Caco-2 (cell line): ENCODE data around the gene BCL6. TPM values are rescaled to one million over a fixed set of nuclear protein-coding genes. Genes with fewer than 3 reads are reported as not detected.

Source experiments
- BruUV-seq: library from RNA; stranded (reverse); fragments of 400-500 nt; replicated peaks from 2 replicates; lab custom pipeline; 2021; lab: Mats Ljungman, UMichigan
- CTCF ChIA-PET: fragments of 300-600 bp; sonication (Branson Sonifier 250); formaldehyde crosslinking; loops from one replicate; lab custom pipeline; 2022; ENCODE audit warnings: antibody characterized with exemption; lab: Charles Lee
- POLR2A ChIA-PET: fragments of 300-600 bp; sonication (Branson Sonifier 250); formaldehyde crosslinking; loops from one replicate; lab custom pipeline; 2022; ENCODE audit warnings: antibody characterized with exemption; lab: Charles Lee
- DNase-seq, 2 experiments: peaks; one replicate each; pipeline versions ENCODE4 v3.0.0 to v3.0.0-alpha.2; 2020 to 2022
- H3K27me3 ChIP-seq: replicated peaks from 2 replicates; pipeline ENCODE4 v1.6.0; 2011; ENCODE audit warnings: low read length; ENCODE audit not compliant: control insufficient read depth, insufficient read depth
- H3K36me3 ChIP-seq: 2 replicates; pipeline ENCODE4 v1.5.1; 2011; ENCODE audit warnings: low read length; ENCODE audit not compliant: control insufficient read depth, insufficient read depth
- H3K4me1 ChIP-seq: fragments of 250-450 bp; sonication (Bioruptor Pico); 2 replicates; pipeline ENCODE4 v1.5.1; 2020; ENCODE audit warnings: mild to moderate bottlenecking
- H3K4me3 ChIP-seq: 2 replicates; pipeline ENCODE4 v1.5.1; 2011; ENCODE audit warnings: low read depth, mild to moderate bottlenecking, control low read depth, low read length
- H3K9me3 ChIP-seq: fragments of 250-450 bp; sonication (Bioruptor Pico); 2 replicates; pipeline ENCODE4 v1.5.1; 2020; ENCODE audit warnings: mild to moderate bottlenecking, moderate library complexity
- H3K27ac Mint-ChIP-seq: one replicate; pipeline ENCODE4 v1.8.0; 2022; ENCODE audit warnings: mixed read lengths; ENCODE audit not compliant: unreplicated experiment
- H3K27me3 Mint-ChIP-seq: one replicate; pipeline ENCODE4 v1.8.0; 2022; ENCODE audit warnings: mixed read lengths; ENCODE audit not compliant: insufficient read depth, unreplicated experiment
- H3K36me3 Mint-ChIP-seq: one replicate; pipeline ENCODE4 v1.8.0; 2022; ENCODE audit warnings: mild to moderate bottlenecking, mixed read lengths; ENCODE audit not compliant: insufficient read depth, unreplicated experiment
- H3K4me1 Mint-ChIP-seq: one replicate; pipeline ENCODE4 v1.8.0; 2022; ENCODE audit warnings: low read depth, mixed read lengths; ENCODE audit not compliant: unreplicated experiment
- H3K4me3 Mint-ChIP-seq: one replicate; pipeline ENCODE4 v1.8.0; 2022; ENCODE audit warnings: mild to moderate bottlenecking, moderate library complexity, mixed read lengths; ENCODE audit not compliant: unreplicated experiment
- H3K9me3 Mint-ChIP-seq: one replicate; pipeline ENCODE4 v1.8.0; 2022; ENCODE audit warnings: mixed read lengths; ENCODE audit not compliant: unreplicated experiment
- CTCF ChIP-seq, 2 experiments: fragments of 200-600 bp in 1 of 2; IDR thresholded peaks; 1 replicate in 1 of 2; 2 replicates in 1 of 2; pipeline versions ENCODE4 v1.5.1 to v1.8.0; 2011 to 2022; ENCODE audit warnings: antibody characterized with exemption in 1 of 2, control low read depth in 1 of 2, inconsistent platforms in 1 of 2, low read depth in 1 of 2, low read length in 1 of 2, mild to moderate bottlenecking in 1 of 2, moderate library complexity in 1 of 2; ENCODE audit not compliant: insufficient read depth in 1 of 2, severe bottlenecking in 1 of 2, unreplicated experiment in 1 of 2
- intact Hi-C: fragments of 100-400 bp; cut with micrococcal nuclease; formaldehyde crosslinking; loops from one replicate; pipeline ENCODE4 v1.10.0; 2022; ENCODE audit not compliant: unreplicated experiment
- total RNA-seq: library from RNA; stranded (reverse); gene quantifications from 2 replicates; pipeline ENCODE4 v1.2.3, GENCODE V29; 2022

BCL6 gene
- total RNA-seq, 1 experiment from 2014 or later: 40.4 TPM

GRCh38 chr3:187678726-187679268, 66.5 kb downstream of the BCL6 start:
- Histone ChIP-seq H3K9me3 (no peaks in the 10 kb centered on the region), H3K36me3 (no peaks in the 10 kb centered on the region), H3K27me3 (no peaks in the 10 kb centered on the region), H3K4me3 (no peak overlapping the region), H3K4me1 (peaks cover 5% of the 10 kb centered on the region)
- Mint-ChIP-seq H3K4me3 (no peak overlapping the region), H3K27me3 (peaks cover 12% of the 10 kb centered on the region), H3K36me3 (no peaks in the 10 kb centered on the region), H3K9me3 (peaks cover 10% of the 10 kb centered on the region), H3K4me1 (peaks cover 14% of the 10 kb centered on the region), H3K27ac (no peak overlapping the region)
- BruUV-seq: no TSS peak
- peak; percentile 56 to 66 for TF ChIP-seq CTCF (IDR thresholded peaks at IDR 0.05; ENCODE audit: insufficient read depth in 1 of 2, low read depth in 1 of 2, low read length in 1 of 2, severe bottlenecking in 1 of 2, unreplicated experiment in 1 of 2)
- DNase-seq: peak; percentile 59 to 70
- intact Hi-C loops: loop anchor here (1.0 kb wide), 5 partner anchors 36 to 458 kb away; no protein-coding TSS in a partner anchor
- ChIA-PET CTCF (interaction anchor here (0.7 to 2.5 kb wide), 18 partner anchors 11 to 830 kb away, joined by 3 to 107 read pairs (median 5); no protein-coding TSS in a partner anchor), POLR2A (no interaction called here)

GRCh38 chr3:187677604-187678003, 67.7 kb downstream of the BCL6 start:
- intact Hi-C loops: no loop called here
- POLR2A ChIA-PET: no interaction called here

GRCh38 chr3:187673012-187673411, 72.3 kb downstream of the BCL6 start:
- POLR2A ChIA-PET: no interaction called here

More at GRCh38 chr3:187677604-187678003, 67.7 kb downstream of the BCL6 start:
- CTCF ChIA-PET: interaction anchor here (0.7 to 2.5 kb wide), 5 partner anchors 8 to 628 kb away, joined by 3 to 36 read pairs (median 3); no protein-coding TSS in a partner anchor
- H3K4me3 Mint-ChIP-seq: no peak overlapping the region
- no peaks in the 10 kb centered on the region for H3K36me3 ChIP-seq
- no peaks in the 10 kb centered on the region for H3K36me3 Mint-ChIP-seq
- peaks cover 14% of the 10 kb centered on the region for H3K4me1 Mint-ChIP-seq
- no peak for DNase-seq
- H3K9me3 Mint-ChIP-seq: no peaks in the 10 kb centered on the region
- BruUV-seq: no TSS peak
- H3K27ac Mint-ChIP-seq: no peak overlapping the region
- no peaks in the 10 kb centered on the region for H3K9me3 ChIP-seq
- H3K27me3 ChIP-seq: no peaks in the 10 kb centered on the region
- peaks cover 5% of the 10 kb centered on the region for H3K4me1 ChIP-seq
- no peak for TF ChIP-seq CTCF (IDR thresholded peaks at IDR 0.05; ENCODE audit: insufficient read depth in 1 of 2, low read depth in 1 of 2, low read length in 1 of 2, severe bottlenecking in 1 of 2, unreplicated experiment in 1 of 2)
- no peak overlapping the region for H3K4me3 ChIP-seq
- H3K27me3 Mint-ChIP-seq: peaks cover 6% of the 10 kb centered on the region

More at GRCh38 chr3:187673012-187673411, 72.3 kb downstream of the BCL6 start:
- CTCF ChIA-PET: no interaction called here
- Mint-ChIP-seq H3K4me3 (no peak overlapping the region), H3K9me3 (no peaks in the 10 kb centered on the region), H3K36me3 (peaks cover 6% of the 10 kb centered on the region), H3K27ac (no peak overlapping the region), H3K27me3 (peaks cover 12% of the 10 kb centered on the region), H3K4me1 (no peaks in the 10 kb centered on the region)
- Histone ChIP-seq H3K9me3 (no peaks in the 10 kb centered on the region), H3K4me3 (no peak overlapping the region), H3K4me1 (peaks cover 5% of the 10 kb centered on the region; the same call in 1 of the 2 replicates), H3K36me3 (no peaks in the 10 kb centered on the region), H3K27me3 (no peaks in the 10 kb centered on the region)
- no peak for TF ChIP-seq CTCF (IDR thresholded peaks at IDR 0.05; ENCODE audit: insufficient read depth in 1 of 2, low read depth in 1 of 2, low read length in 1 of 2, severe bottlenecking in 1 of 2, unreplicated experiment in 1 of 2)
- intact Hi-C loops: no loop called here
- no peak for DNase-seq
- no TSS peak for BruUV-seq

Other genes starting within 250 kb of the BCL6 start
- gene SST, start 75.1 kb downstream of the BCL6 start, total RNA-seq: not detected in 2 replicates
- not detected in 2 replicates for gene RTP2, start 42.9 kb downstream of the BCL6 start, total RNA-seq